Epithelial cell of proximal tubule (primary cell): Measurements from ENCODE around the gene EVPLL. TPM values are rescaled to one million over a fixed set of nuclear protein-coding genes. Genes with fewer than 3 reads are reported as not detected.
"Not testable (repeated sequence)": the region's sequence is repeated elsewhere in the genome, so short reads cannot be mapped to it uniquely, and the experiment has no call there.

Experiments used
- DNase-seq: peaks from one replicate; pipeline ENCODE4 v3.0.0-alpha.2; 2011; ENCODE audit warnings: low read depth
- H3K4me3 ChIP-seq: 2 replicates; pipeline ENCODE4 v1.5.1; 2011; ENCODE audit warnings: low read depth, mild to moderate bottlenecking, low read length
- CTCF ChIP-seq: conservative IDR thresholded peaks from 2 replicates; pipeline ENCODE4 v1.5.1; 2012; ENCODE audit warnings: low read depth, mild to moderate bottlenecking, low read length
- total RNA-seq: library from RNA; depleted of rRNA; stranded (reverse); fragments of >200 nt; gene quantifications from 2 replicates; pipeline ENCODE4 v1.2.3, GENCODE V29; 2015

The EVPLL gene
- total RNA-seq, 1 donor from 2014 or later = not detected

DNA sequence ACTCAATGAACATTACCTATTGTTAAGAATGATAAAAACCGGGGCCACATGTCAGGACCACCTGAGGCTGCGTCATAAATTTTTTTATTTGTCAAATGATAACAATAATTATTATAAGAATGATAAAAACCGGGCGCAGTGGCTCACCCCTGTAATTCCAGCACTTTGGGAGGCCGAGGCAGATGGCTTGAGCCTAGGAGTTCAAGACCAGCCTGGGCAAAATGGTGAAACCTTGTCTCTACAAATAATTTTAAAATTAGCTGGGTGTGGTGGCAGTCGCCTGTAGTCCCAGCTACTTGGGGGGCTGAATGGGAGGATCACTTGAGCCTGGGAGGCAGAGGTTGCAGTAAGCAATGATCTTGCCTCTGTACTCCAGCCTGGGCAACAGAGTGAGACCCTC, 13.4 kb upstream of the EVPLL start:
- H3K4me3 ChIP-seq = no peak overlapping the region
- no peak for DNase-seq
- no peak for TF ChIP-seq CTCF

- no peak for DNase-seq
- TF ChIP-seq CTCF = no peak
- no peak overlapping the region for H3K4me3 ChIP-seq
These were observed 8.6 kb upstream of the EVPLL start for GRCh38 chr17:18368946-18369345.

GRCh38 chr17:18370761-18371160, 6.8 kb upstream of the EVPLL start:
- no peak overlapping the region for H3K4me3 ChIP-seq
- no peak for TF ChIP-seq CTCF
- DNase-seq = no peak

DNA sequence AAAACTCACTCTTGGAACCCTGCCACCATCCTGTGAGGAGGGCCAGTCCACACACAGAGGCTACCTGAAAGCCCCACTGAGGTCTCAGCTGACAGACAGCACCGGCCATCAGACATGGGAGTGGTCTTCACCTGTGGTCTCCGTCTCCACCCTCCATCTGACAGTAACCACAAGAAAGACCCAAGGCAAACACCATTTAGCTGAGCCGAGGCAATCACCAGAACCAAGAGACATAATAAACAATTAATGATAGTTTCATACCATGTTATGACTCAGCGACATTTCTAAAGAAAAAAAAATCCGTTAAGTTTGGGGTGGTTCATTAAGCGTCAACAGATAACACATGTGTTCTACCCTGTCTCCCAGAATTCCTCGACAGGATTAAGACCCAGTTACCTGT, 6.1 kb upstream of the EVPLL start:
- H3K4me3 ChIP-seq = no peak overlapping the region
- TF ChIP-seq CTCF = no peak
- DNase-seq = no peak

DNA sequence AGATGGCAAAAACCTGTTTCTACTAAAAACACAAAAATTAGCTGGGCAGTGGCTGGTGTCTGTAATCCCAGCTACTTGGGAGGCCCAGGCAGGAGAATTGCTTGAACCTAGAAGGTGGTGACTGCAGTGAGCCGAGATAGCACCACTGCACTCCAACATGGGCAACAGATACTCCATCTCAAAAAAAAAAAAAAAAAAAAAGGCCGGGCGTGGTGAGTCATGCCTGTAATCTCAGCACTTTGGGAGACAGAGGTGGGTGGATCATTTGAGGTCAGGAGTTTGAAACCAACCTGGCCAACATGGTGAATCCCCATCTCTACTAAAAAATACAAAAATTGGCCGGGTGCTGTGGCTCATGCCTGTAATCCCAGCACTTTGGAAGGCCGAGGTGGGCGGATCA, 4.4 kb upstream of the EVPLL start:
- not testable (repeated sequence) for DNase-seq, H3K4me3 ChIP-seq

- DNase-seq = no peak
These were observed 3.4 kb upstream of the EVPLL start for GRCh38 chr17:18374216-18374615.

GRCh38 chr17:18378205-18378505, 577 bp downstream of the EVPLL start:
- no peak for TF ChIP-seq CTCF
- DNase-seq = no peak
- H3K4me3 ChIP-seq = no peak overlapping the region

More at GRCh38 chr17:18374216-18374615, 3.4 kb upstream of the EVPLL start:
- no peak overlapping the region for H3K4me3 ChIP-seq
- TF ChIP-seq CTCF = no peak

DNA sequence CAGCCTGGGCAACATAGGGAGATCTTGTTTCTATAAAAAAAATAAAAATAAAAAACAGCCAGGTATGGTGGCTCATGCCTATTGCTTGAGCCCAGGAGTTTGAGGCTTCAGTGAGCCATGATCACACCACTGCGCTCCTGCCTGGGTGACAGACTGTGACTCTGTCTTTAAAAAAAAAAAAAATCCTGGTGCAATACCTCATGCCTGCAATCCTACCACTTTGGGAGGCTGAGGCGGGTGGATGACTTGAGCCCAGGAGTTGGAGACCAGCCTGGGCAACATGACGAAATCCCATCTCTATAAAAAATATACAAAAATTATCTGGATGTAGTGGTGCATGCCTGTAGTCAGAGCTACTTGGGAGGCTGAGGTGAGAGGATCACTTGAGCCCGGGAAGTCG, 1.0 kb downstream of the EVPLL start:
- DNase-seq, H3K4me3 ChIP-seq: not testable (repeated sequence)
